MCF 10A (cell line): ENCODE results near the gene DLAT. TPM values are rescaled to one million over a fixed set of nuclear protein-coding genes. Genes with fewer than 3 reads are reported as not detected.
"Not testable (repeated sequence)": the region's sequence is repeated elsewhere in the genome, so short reads cannot be mapped to it uniquely, and the experiment has no call there.

Experiments used
- BruUV-seq: library from RNA; stranded (reverse); fragments of 400-500 nt; replicated peaks from 2 replicates; lab custom pipeline; 2021; lab: Mats Ljungman, UMichigan
- CTCF ChIA-PET: fragments of 300-600 bp; sonication (Branson Sonifier 250); formaldehyde crosslinking; extraction: SDS; loops from one replicate; lab custom pipeline; 2021; ENCODE audit warnings: antibody characterized with exemption, inconsistent platforms; lab: Yijun Ruan, JAX
- POLR2A ChIA-PET: fragments of 300-600, 350-650 bp; sonication (Branson Sonifier 250); formaldehyde crosslinking; extraction: SDS; loops from one replicate; lab custom pipeline; 2020; ENCODE audit warnings: antibody characterized with exemption, inconsistent platforms; lab: Yijun Ruan, JAX
- DNase-seq: peaks from one replicate; pipeline ENCODE4 v3.0.0-alpha.2; 2018; ENCODE audit not compliant: unreplicated experiment
- H3K27ac Mint-ChIP-seq: one replicate; pipeline ENCODE4 v1.8.0; 2022; ENCODE audit warnings: mild to moderate bottlenecking, low read depth, mixed read lengths; ENCODE audit not compliant: unreplicated experiment
- H3K27me3 Mint-ChIP-seq: one replicate; pipeline ENCODE4 v1.8.0; 2022; ENCODE audit warnings: mixed read lengths; ENCODE audit not compliant: insufficient read depth, unreplicated experiment
- H3K36me3 Mint-ChIP-seq: one replicate; pipeline ENCODE4 v1.8.0; 2022; ENCODE audit warnings: mild to moderate bottlenecking, moderate library complexity, mixed read lengths; ENCODE audit not compliant: insufficient read depth, unreplicated experiment
- H3K4me1 Mint-ChIP-seq: one replicate; pipeline ENCODE4 v1.8.0; 2022; ENCODE audit warnings: mixed read lengths; ENCODE audit not compliant: insufficient read depth, unreplicated experiment
- H3K4me3 Mint-ChIP-seq: one replicate; pipeline ENCODE4 v1.8.0; 2022; ENCODE audit warnings: mild to moderate bottlenecking, moderate library complexity, mixed read lengths; ENCODE audit not compliant: unreplicated experiment
- H3K9me3 Mint-ChIP-seq: one replicate; pipeline ENCODE4 v1.8.0; 2022; ENCODE audit warnings: mixed read lengths; ENCODE audit not compliant: unreplicated experiment
- CTCF ChIP-seq: fragments of 200-600 bp; IDR thresholded peaks from one replicate; pipeline ENCODE4 v1.8.0; 2022; ENCODE audit warnings: antibody characterized with exemption, mild to moderate bottlenecking; ENCODE audit not compliant: unreplicated experiment
- intact Hi-C: fragments of 100-400 bp; cut with micrococcal nuclease; formaldehyde crosslinking; loops from 2 replicates; pipeline ENCODE4 v1.14.1; 2022
- total RNA-seq: library from RNA; stranded (reverse); gene quantifications from 2 replicates; pipeline ENCODE4 v1.2.3, GENCODE V29; 2022

The DLAT gene
- total RNA-seq, 1 experiment from 2014 or later: 43.3 TPM

- CTCF ChIA-PET: interaction anchor here (1.8 kb wide), 1 partner anchor 111 kb away, joined by 5 read pairs; no protein-coding TSS in a partner anchor
- TF ChIP-seq CTCF: no peak
Measured at GRCh38 chr11:112042961-112043304, 17.7 kb downstream of the DLAT start.

GRCh38 chr11:112044961-112045360 lies 19.8 kb downstream of the DLAT start:
- Mint-ChIP-seq H3K36me3 (peaks cover 77% of the 10 kb centered on the region), H3K27me3 (no peaks in the 10 kb centered on the region), H3K27ac (no peak overlapping the region), H3K4me1 (peaks cover 23% of the 10 kb centered on the region), H3K4me3 (no peak overlapping the region), H3K9me3 (no peaks in the 10 kb centered on the region)
- intact Hi-C loops: no loop called here
- no TSS peak for BruUV-seq
- TF ChIP-seq CTCF: no peak
- no peak for DNase-seq
- POLR2A ChIA-PET: interaction anchor here (0.9 to 1.4 kb wide), 3 partner anchors 13 to 174 kb away, joined by 3 to 4 read pairs (median 3); partner anchors contain the start of gene DLAT
- CTCF ChIA-PET: interaction anchor here (0.7 to 0.9 kb wide), 2 partner anchors 50 to 63 kb away, joined by 3 read pairs; no protein-coding TSS in a partner anchor

More at GRCh38 chr11:112042961-112043304, 17.7 kb downstream of the DLAT start:
- Mint-ChIP-seq H3K36me3 (peaks cover 82% of the 10 kb centered on the region), H3K27ac (peak overlapping the region; percentile 49), H3K9me3 (no peaks in the 10 kb centered on the region), H3K4me3 (no peak overlapping the region), H3K27me3 (no peaks in the 10 kb centered on the region), H3K4me1 (peaks cover 19% of the 10 kb centered on the region)
- no peak for DNase-seq
- intact Hi-C loops: no loop called here
- POLR2A ChIA-PET: interaction anchor here (0.8 to 2.1 kb wide), 4 partner anchors 19 to 116 kb away, joined by 3 to 8 read pairs (median 4); partner anchors contain the start of genes NKAPD1 and PIH1D2
- no TSS peak for BruUV-seq

- Mint-ChIP-seq H3K4me1 (peaks cover 24% of the 10 kb centered on the region), H3K36me3 (peaks cover 86% of the 10 kb centered on the region)
- CTCF ChIA-PET, H3K27ac Mint-ChIP-seq, H3K9me3 Mint-ChIP-seq, H3K4me3 Mint-ChIP-seq, BruUV-seq, POLR2A ChIA-PET, H3K27me3 Mint-ChIP-seq, intact Hi-C loops, DNase-seq: not testable (repeated sequence)
Measured at GRCh38 chr11:112046647-112047046, 21.4 kb downstream of the DLAT start.

- POLR2A ChIA-PET: interaction anchor here (0.7 kb wide), 1 partner anchor 122 kb away, joined by 4 read pairs; no protein-coding TSS in a partner anchor
- H3K4me3 Mint-ChIP-seq, H3K9me3 Mint-ChIP-seq, intact Hi-C loops, BruUV-seq, DNase-seq, CTCF ChIA-PET, H3K27me3 Mint-ChIP-seq: not testable (repeated sequence)
- Mint-ChIP-seq H3K36me3 (peaks cover 86% of the 10 kb centered on the region), H3K27ac (peak overlapping the region; percentile 27), H3K4me1 (peaks cover 11% of the 10 kb centered on the region)
Measured at GRCh38 chr11:112048256-112048655, 23.0 kb downstream of the DLAT start.

- peaks cover 11% of the 10 kb centered on the region for H3K4me1 Mint-ChIP-seq
- BruUV-seq: no TSS peak
- CTCF ChIA-PET: no interaction called here
- no peak overlapping the region for H3K27ac Mint-ChIP-seq
- TF ChIP-seq CTCF: no peak
- H3K4me3 Mint-ChIP-seq: no peak overlapping the region
- H3K36me3 Mint-ChIP-seq: peaks cover 86% of the 10 kb centered on the region
- DNase-seq: peak; percentile 12
- no peaks in the 10 kb centered on the region for H3K27me3 Mint-ChIP-seq
- POLR2A ChIA-PET: no interaction called here
- no peaks in the 10 kb centered on the region for H3K9me3 Mint-ChIP-seq
- intact Hi-C loops: no loop called here
Measured at GRCh38 chr11:112049777-112050176, 24.6 kb downstream of the DLAT start.
